Hepatocyte (in vitro differentiated cells): ENCODE results near the gene RNF182. TPM values are rescaled to one million over a fixed set of nuclear protein-coding genes. Genes with fewer than 3 reads are reported as not detected.
"Not testable (repeated sequence)": the region's sequence is repeated elsewhere in the genome, so short reads cannot be mapped to it uniquely, and the experiment has no call there.

Experiments
- DNase-seq: peaks from one replicate; pipeline ENCODE4 v3.0.0-alpha.2; 2016; ENCODE audit warnings: low spot score
- H2AFZ ChIP-seq: fragments of 200-600 bp; sonication (generic); 2 replicates; pipeline ENCODE4 v1.6.0; 2016; ENCODE audit warnings: antibody characterized with exemption, mild to moderate bottlenecking
- H3K27ac ChIP-seq: fragments of 200-600 bp; sonication (generic); 2 replicates; pipeline ENCODE4 v1.5.1; 2016; ENCODE audit warnings: mild to moderate bottlenecking
- H3K27me3 ChIP-seq: fragments of 200-600 bp; sonication (generic); 2 replicates; pipeline ENCODE4 v1.6.1; 2016
- H3K36me3 ChIP-seq: fragments of 200-600 bp; sonication (generic); replicated peaks from 2 replicates; pipeline ENCODE4 v1.5.1; 2016; ENCODE audit warnings: low read depth; ENCODE audit not compliant: insufficient read depth
- H3K4me1 ChIP-seq: fragments of 200-600 bp; sonication (generic); 2 replicates; pipeline ENCODE4 v1.5.1; 2016; ENCODE audit warnings: mild to moderate bottlenecking, moderate library complexity; ENCODE audit not compliant: insufficient read depth
- H3K4me2 ChIP-seq: fragments of 200-600 bp; sonication (generic); 2 replicates; pipeline ENCODE4 v1.6.0; 2016
- H3K4me3 ChIP-seq: fragments of 200-600 bp; sonication (generic); 2 replicates; pipeline ENCODE4 v1.5.1; 2016; ENCODE audit warnings: mild to moderate bottlenecking
- H3K79me2 ChIP-seq: fragments of 200-600 bp; sonication (generic); 2 replicates; pipeline ENCODE4 v1.6.0; 2017; ENCODE audit warnings: mild to moderate bottlenecking
- H3K9me2 ChIP-seq: fragments of 200-600 bp; sonication (generic); replicated peaks from 2 replicates; pipeline ENCODE4 v1.6.0; 2017; ENCODE audit warnings: mild to moderate bottlenecking; ENCODE audit not compliant: insufficient read depth
- H3K9me3 ChIP-seq: fragments of 200-600 bp; sonication (generic); 2 replicates; pipeline ENCODE4 v1.5.1; 2016; ENCODE audit warnings: low read depth, mild to moderate bottlenecking
- H4K20me1 ChIP-seq: fragments of 200-600 bp; sonication (generic); 2 replicates; pipeline ENCODE4 v1.6.0; 2016; ENCODE audit warnings: mild to moderate bottlenecking; ENCODE audit not compliant: insufficient read depth, poor library complexity, severe bottlenecking
- CTCF ChIP-seq: fragments of 200-600 bp; sonication (generic); IDR thresholded peaks from 2 replicates; pipeline ENCODE4 v1.5.1; 2016; ENCODE audit warnings: antibody characterized with exemption, mild to moderate bottlenecking; ENCODE audit not compliant: poor library complexity
- EZH2 ChIP-seq: fragments of 200-600 bp; sonication (generic); IDR thresholded peaks from 2 replicates; pipeline ENCODE4 v1.6.1; 2016; ENCODE audit warnings: antibody characterized with exemption, mild to moderate bottlenecking, borderline replicate concordance
- EZH2phosphoT487 ChIP-seq: fragments of 200-600 bp; sonication (generic); IDR thresholded peaks from one replicate; pipeline ENCODE4 v1.6.1; 2018; ENCODE audit warnings: antibody characterized with exemption, mild to moderate bottlenecking, low read depth, moderate library complexity; ENCODE audit not compliant: unreplicated experiment, severe bottlenecking
- WGBS: methylation state at CpG from one replicate; pipeline ENCODE4 v1.1.6; 2016; ENCODE audit warnings: low lambda C conversion rate; ENCODE audit errors: missing lambda C conversion rate; 5-methylcytosine and 5-hydroxymethylcytosine counted together
- polyA plus RNA-seq: library from polyadenylated mRNA; unstranded; fragments of >200 nt; fragmentation: Nextera tagmentation; extraction: Ambion mirVana; gene quantifications from 2 replicates; pipeline ENCODE4 v1.2.1, GENCODE V29; 2016
- total RNA-seq: library from RNA; depleted of rRNA; stranded (reverse); fragments of >200 nt; gene quantifications from 2 replicates; pipeline ENCODE4 v1.2.3, GENCODE V29; 2014

The RNF182 gene
- total and polyA plus RNA-seq, 2 experiments from 2014 or later: 2.0 TPM; not detected in 1

GRCh38 chr6:13934721-13935120 is 10.0 kb downstream of the RNF182 start:
- Histone ChIP-seq H3K79me2 (no peaks in the 10 kb centered on the region), H3K4me3 (no peak overlapping the region), H3K27ac (no peak overlapping the region), H3K4me1 (no peaks in the 10 kb centered on the region), H4K20me1 (no peaks in the 10 kb centered on the region), H3K9me2 (no peaks in the 10 kb centered on the region), H3K27me3 (no peaks in the 10 kb centered on the region), H2AFZ (no peak overlapping the region), H3K4me2 (no peak overlapping the region), H3K36me3 (no peaks in the 10 kb centered on the region), H3K9me3 (no peaks in the 10 kb centered on the region)
- WGBS: 86% methylated on average over 2 of the region's 2 CpGs
- no peak for TF ChIP-seq EZH2phosphoT487
- no peak for DNase-seq

GRCh38 chr6:13935190-13935880 is 10.6 kb downstream of the RNF182 start:
- 95% methylated on average over 3 of the region's 3 CpGs for WGBS

GRCh38 chr6:13935881-13936261 is 11.1 kb downstream of the RNF182 start:
- not testable (repeated sequence) for DNase-seq, H3K36me3 ChIP-seq, H3K27ac ChIP-seq, H3K79me2 ChIP-seq, H2AFZ ChIP-seq, H4K20me1 ChIP-seq, H3K9me3 ChIP-seq, H3K9me2 ChIP-seq, H3K4me3 ChIP-seq, H3K27me3 ChIP-seq, H3K4me1 ChIP-seq, H3K4me2 ChIP-seq
- WGBS: 88% methylated on average over 3 of the region's 3 CpGs

More at GRCh38 chr6:13935190-13935880, 10.6 kb downstream of the RNF182 start:
- Histone ChIP-seq H4K20me1 (no peaks in the 10 kb centered on the region), H3K9me3 (no peaks in the 10 kb centered on the region), H3K4me1 (no peaks in the 10 kb centered on the region), H3K79me2 (no peaks in the 10 kb centered on the region), H3K27ac (no peak overlapping the region), H3K4me2 (no peak overlapping the region), H2AFZ (no peak overlapping the region), H3K27me3 (no peaks in the 10 kb centered on the region), H3K36me3 (no peaks in the 10 kb centered on the region), H3K4me3 (no peak overlapping the region), H3K9me2 (no peaks in the 10 kb centered on the region)
- no peak for TF ChIP-seq EZH2phosphoT487
- TF ChIP-seq CTCF: no peak
- TF ChIP-seq EZH2: no peak
- no peak for DNase-seq

- no peaks in the 10 kb centered on the region for H3K27me3 ChIP-seq
- H3K4me3 ChIP-seq: no peak overlapping the region
- H3K9me2 ChIP-seq: no peaks in the 10 kb centered on the region
- no peaks in the 10 kb centered on the region for H4K20me1 ChIP-seq
- no peaks in the 10 kb centered on the region for H3K9me3 ChIP-seq
- DNase-seq: no peak
- H3K79me2 ChIP-seq: no peaks in the 10 kb centered on the region
- H3K36me3 ChIP-seq: no peaks in the 10 kb centered on the region
- no peak overlapping the region for H3K27ac ChIP-seq
- no peak overlapping the region for H2AFZ ChIP-seq
- H3K4me1 ChIP-seq: no peaks in the 10 kb centered on the region
- TF ChIP-seq CTCF (no peak), EZH2 (no peak), EZH2phosphoT487 (no peak)
- no peak overlapping the region for H3K4me2 ChIP-seq
Measured at GRCh38 chr6:13941902-13942301, 17.1 kb downstream of the RNF182 start.
